Sigmoid colon (tissue), 4 donors: ENCODE measurements around the gene MALSU1.

Source experiments
- EP300 ChIP-seq, 4 donors: sonication (generic); formaldehyde crosslinking; IDR thresholded peaks; one replicate each; pipeline ENCODE4 v1.6.1; 2017; ENCODE audit warnings: antibody characterized with exemption in 4 of 4
- POLR2A ChIP-seq, 2 donors: fragments of 450-650 bp; IDR thresholded peaks; one replicate each; pipeline ENCODE4 v1.6.1; 2016; ENCODE audit warnings: antibody characterized with exemption in 2 of 2, mild to moderate bottlenecking in 2 of 2, moderate library complexity in 2 of 2
- POLR2AphosphoS5 ChIP-seq, 4 donors: sonication (generic); formaldehyde crosslinking; IDR thresholded peaks; one replicate each; pipeline ENCODE4 v1.6.1; 2017; ENCODE audit warnings: antibody characterized with exemption in 4 of 4
- TF ChIP-seq, protein P1 (sequence below), 4 experiments: fragments of 450-650 bp in 3 of 4; fragments of 200-600 bp in 1 of 4; IDR thresholded peaks; one replicate each; pipeline ENCODE4 v1.5.1; 2016 to 2019; ENCODE audit warnings: antibody characterized with exemption in 4 of 4, mild to moderate bottlenecking in 3 of 4, moderate library complexity in 2 of 4

GRCh38 chr7:23306936-23307521, 7.9 kb downstream of the MALSU1 start:
- TF ChIP-seq, protein P1, sequence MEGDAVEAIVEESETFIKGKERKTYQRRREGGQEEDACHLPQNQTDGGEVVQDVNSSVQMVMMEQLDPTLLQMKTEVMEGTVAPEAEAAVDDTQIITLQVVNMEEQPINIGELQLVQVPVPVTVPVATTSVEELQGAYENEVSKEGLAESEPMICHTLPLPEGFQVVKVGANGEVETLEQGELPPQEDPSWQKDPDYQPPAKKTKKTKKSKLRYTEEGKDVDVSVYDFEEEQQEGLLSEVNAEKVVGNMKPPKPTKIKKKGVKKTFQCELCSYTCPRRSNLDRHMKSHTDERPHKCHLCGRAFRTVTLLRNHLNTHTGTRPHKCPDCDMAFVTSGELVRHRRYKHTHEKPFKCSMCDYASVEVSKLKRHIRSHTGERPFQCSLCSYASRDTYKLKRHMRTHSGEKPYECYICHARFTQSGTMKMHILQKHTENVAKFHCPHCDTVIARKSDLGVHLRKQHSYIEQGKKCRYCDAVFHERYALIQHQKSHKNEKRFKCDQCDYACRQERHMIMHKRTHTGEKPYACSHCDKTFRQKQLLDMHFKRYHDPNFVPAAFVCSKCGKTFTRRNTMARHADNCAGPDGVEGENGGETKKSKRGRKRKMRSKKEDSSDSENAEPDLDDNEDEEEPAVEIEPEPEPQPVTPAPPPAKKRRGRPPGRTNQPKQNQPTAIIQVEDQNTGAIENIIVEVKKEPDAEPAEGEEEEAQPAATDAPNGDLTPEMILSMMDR (IDR thresholded peaks at IDR 0.05): no peak
- TF ChIP-seq POLR2A (IDR thresholded peaks at IDR 0.05) (no peak), POLR2AphosphoS5 (IDR thresholded peaks at IDR 0.05) (no peak), EP300 (IDR thresholded peaks at IDR 0.05) (no peak)
